Measurements from ENCODE around the gene TTC31.

- no peak for TF ChIP-seq CTCF (IDR thresholded peaks at IDR 0.05; ENCODE audit: low read length)
- TF ChIP-seq EZH2 (optimal IDR thresholded peaks at IDR 0.05; ENCODE audit: low read depth, low read length) = no peak
These were observed 20.1 kb upstream of the TTC31 start for GRCh38 chr2:74462786-74463105.

All from MM.1S (cell line).